ENCODE results near the gene RGS19. TPM values are rescaled to one million over a fixed set of nuclear protein-coding genes. Genes with fewer than 3 reads are reported as not detected.

Gene RGS19
- total RNA-seq, 2 donors from 2014 or later: 9.1 to 14.5 TPM

DNA sequence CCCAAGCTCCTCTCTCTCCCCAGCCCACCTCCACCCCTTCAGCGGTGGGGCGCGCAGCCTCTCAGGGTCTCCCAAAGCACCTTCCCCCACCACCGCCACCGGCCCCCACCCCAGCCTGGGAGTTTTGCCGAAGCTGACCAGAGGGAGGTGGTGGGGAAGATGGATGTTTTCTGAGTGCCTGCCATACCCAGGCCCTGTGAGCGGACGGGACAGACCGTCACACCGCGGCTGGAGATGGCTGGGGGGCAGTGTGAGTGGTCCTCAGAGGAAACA lies 37.6 kb downstream of the RGS19 start:
- H3K36me3 ChIP-seq (replicated peaks in 1 of 2; ENCODE audit: insufficient read depth in 1 of 2, low read depth in 2 of 2): no peaks in the 10 kb centered on the region
- TF ChIP-seq, protein P1, sequence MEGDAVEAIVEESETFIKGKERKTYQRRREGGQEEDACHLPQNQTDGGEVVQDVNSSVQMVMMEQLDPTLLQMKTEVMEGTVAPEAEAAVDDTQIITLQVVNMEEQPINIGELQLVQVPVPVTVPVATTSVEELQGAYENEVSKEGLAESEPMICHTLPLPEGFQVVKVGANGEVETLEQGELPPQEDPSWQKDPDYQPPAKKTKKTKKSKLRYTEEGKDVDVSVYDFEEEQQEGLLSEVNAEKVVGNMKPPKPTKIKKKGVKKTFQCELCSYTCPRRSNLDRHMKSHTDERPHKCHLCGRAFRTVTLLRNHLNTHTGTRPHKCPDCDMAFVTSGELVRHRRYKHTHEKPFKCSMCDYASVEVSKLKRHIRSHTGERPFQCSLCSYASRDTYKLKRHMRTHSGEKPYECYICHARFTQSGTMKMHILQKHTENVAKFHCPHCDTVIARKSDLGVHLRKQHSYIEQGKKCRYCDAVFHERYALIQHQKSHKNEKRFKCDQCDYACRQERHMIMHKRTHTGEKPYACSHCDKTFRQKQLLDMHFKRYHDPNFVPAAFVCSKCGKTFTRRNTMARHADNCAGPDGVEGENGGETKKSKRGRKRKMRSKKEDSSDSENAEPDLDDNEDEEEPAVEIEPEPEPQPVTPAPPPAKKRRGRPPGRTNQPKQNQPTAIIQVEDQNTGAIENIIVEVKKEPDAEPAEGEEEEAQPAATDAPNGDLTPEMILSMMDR (IDR thresholded peaks at IDR 0.05): no peak
- no peak for TF ChIP-seq POLR2A (IDR thresholded peaks at IDR 0.05)
- H3K4me3 ChIP-seq: no peak overlapping the region
- H3K27ac ChIP-seq: peak overlapping the region in 1 of 4 donors; percentile 38
- H3K4me1 ChIP-seq: peaks cover 34% of the 10 kb centered on the region
- no peaks in the 10 kb centered on the region for H3K9me3 ChIP-seq
- DNase-seq (no peak), ATAC-seq (no peak)
- 20 to 57% methylated on average over 1 to 11 of the region's 11 CpGs for WGBS, 2 donors
- intact Hi-C loops (cut with DNase I): no loop called here
- H3K27me3 ChIP-seq: peaks cover 0 to 5% of the 10 kb centered on the region in 2 donors

DNA sequence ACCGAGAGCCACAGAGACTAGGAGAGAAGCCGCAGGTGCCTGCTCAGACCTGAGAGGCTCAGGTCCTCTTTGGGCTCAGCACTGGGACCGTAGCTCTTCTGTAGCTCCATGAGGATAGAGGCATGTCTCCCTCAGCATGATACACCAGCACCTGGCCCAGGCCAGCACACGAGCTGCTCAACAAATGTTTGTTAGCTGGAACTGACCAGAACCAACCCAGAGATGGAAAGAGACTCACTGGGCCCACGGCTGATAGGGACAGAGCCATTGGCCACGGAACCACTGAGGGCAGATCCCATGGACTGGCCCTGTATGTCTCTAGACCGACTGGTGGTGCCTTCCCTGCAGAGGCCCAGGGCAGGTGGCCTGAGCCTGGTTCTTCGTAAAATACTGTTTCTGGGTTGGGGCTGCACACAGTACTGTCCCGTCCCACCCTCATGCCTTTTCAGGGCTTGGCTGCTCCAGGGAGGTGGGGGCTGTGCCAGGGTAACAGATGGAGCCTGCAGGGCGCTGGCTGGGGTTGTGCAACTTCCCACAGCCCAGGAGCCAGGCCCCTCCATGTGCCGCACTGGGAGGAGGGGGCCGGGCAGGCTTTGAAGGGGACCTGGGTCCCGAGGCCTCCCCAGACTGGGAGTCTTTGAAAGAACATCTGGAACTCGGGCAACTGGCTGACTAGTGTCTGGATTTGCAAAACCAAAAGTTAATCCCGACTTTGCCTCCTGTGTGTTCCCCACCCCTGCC lies 38.1 kb downstream of the RGS19 start:
- WGBS, 2 donors: 56 to 66% methylated on average over 7 to 14 of the region's 15 CpGs
- no peak for ATAC-seq
- DNase-seq: no peak
- Histone ChIP-seq H3K27me3 (peaks cover 0 to 5% of the 10 kb centered on the region in 2 donors), H3K36me3 (replicated peaks in 1 of 2; ENCODE audit: insufficient read depth in 1 of 2, low read depth in 2 of 2) (no peaks in the 10 kb centered on the region), H3K4me3 (no peak overlapping the region), H3K4me1 (peaks cover 34% of the 10 kb centered on the region), H3K9me3 (no peaks in the 10 kb centered on the region), H3K27ac (no peak overlapping the region)
- intact Hi-C loops (cut with DNase I): no loop called here
- no peak for TF ChIP-seq POLR2A (IDR thresholded peaks at IDR 0.05)
- TF ChIP-seq, protein P1 (IDR thresholded peaks at IDR 0.05): no peak

- 63 to 74% methylated on average over 5 to 9 of the region's 12 CpGs for WGBS, 2 donors
- Histone ChIP-seq H3K36me3 (replicated peaks in 1 of 2; ENCODE audit: insufficient read depth in 1 of 2, low read depth in 2 of 2) (no peaks in the 10 kb centered on the region), H3K27me3 (peaks cover 0 to 5% of the 10 kb centered on the region in 2 donors), H3K27ac (no peak overlapping the region), H3K9me3 (no peaks in the 10 kb centered on the region), H3K4me1 (peaks cover 34% of the 10 kb centered on the region), H3K4me3 (no peak overlapping the region)
- DNase-seq (no peak), ATAC-seq (no peak)
- intact Hi-C loops (cut with DNase I): no loop called here
- TF ChIP-seq, protein P1 (IDR thresholded peaks at IDR 0.05): no peak
- TF ChIP-seq POLR2A (IDR thresholded peaks at IDR 0.05): no peak
Observed at GRCh38 chr20:64040231-64041039, 38.9 kb downstream of the RGS19 start.

DNA sequence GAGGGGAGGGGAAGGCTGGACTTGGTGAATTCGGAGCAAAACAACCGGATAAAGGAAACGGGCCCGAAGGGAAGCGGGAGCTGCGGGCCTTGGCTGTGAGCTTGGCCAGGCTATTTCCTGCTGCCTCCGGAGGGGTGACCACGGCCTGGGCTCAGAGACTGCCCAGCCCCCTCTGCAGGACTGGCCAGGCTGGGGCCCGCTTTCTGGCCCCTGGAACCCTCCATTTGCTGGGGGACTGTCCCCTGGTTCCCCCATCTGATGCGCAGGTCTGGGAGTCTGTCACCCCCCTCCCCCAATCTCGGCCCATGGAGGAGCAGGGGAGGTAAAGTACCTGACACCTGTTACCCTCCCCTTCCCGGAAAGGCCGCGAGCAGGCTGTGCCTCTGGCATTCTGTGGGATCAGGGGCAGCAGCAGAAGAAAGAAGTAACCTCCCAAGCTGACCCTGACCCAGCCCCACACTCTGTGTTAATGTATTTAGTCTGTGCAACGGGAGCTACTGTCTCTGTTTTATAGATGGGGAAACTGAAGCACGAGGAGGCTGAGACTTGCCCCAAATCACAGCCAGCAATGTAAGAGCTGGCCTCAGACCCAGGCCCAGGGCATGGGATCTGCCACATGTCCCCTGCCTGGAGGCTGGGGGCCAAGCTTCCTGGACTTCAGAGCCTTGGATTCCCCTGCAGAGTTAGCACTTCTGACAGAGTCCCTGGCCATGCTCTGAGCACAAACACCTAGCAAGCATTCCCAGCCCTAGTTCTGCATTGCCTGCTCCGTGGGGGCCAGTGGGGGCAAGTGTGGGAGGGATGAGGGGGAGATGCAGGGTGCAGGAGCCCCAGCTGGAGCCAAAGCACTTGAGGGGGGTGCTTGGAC lies 39.8 kb downstream of the RGS19 start:
- no peak for DNase-seq
- peaks cover 34% of the 10 kb centered on the region for H3K4me1 ChIP-seq
- WGBS, 2 donors: 10 to 14% methylated on average over 4 to 17 of the region's 17 CpGs

More for the DNA sequence above, 39.8 kb downstream of the RGS19 start:
- ATAC-seq: peak; percentile 29
- Histone ChIP-seq H3K36me3 (replicated peaks in 1 of 2; ENCODE audit: insufficient read depth in 1 of 2, low read depth in 2 of 2) (no peaks in the 10 kb centered on the region), H3K9me3 (no peaks in the 10 kb centered on the region), H3K4me3 (no peak overlapping the region), H3K27me3 (peaks cover 0 to 5% of the 10 kb centered on the region in 2 donors), H3K27ac (peak overlapping the region; percentile 25 to 82 (median 58))
- intact Hi-C loops (cut with DNase I): loop anchor here (5.0 kb wide), 1 partner anchor 78 kb away; no protein-coding TSS in a partner anchor
- TF ChIP-seq POLR2A (IDR thresholded peaks at IDR 0.05): no peak
- TF ChIP-seq, protein P1 (IDR thresholded peaks at IDR 0.05): peak in 1 of 7 experiments; percentile 4

All from body of pancreas (tissue), 4 donors.